ENCODE results near the gene KIR3DL2.

DNA sequence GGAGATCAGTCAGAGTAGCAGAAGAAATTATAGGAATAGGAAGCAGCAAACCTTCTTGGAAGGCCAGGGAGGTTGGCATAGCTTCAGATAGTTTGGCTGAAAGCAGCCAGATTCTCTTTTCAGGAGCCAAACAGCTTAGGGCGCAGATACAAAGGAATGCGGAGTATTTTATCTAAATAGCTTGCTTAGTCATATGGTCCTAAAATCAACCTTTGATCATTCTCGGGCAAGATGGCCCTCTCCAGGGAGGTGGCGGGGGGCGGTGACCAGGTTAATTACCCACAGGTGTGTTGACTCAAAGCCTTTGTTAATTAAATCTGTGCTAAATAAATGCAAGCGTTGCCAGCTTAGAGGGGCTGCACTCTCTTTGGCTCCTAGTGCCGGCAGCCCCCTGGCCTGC, 43.2 kb downstream of the KIR3DL2 start:
- TF ChIP-seq EZH2 (IDR thresholded peaks at IDR 0.05) (no peak), POLR2AphosphoS5 (IDR thresholded peaks at IDR 0.05; ENCODE audit: borderline replicate concordance, low read depth, low read length) (no peak)
